A673 (cell line): Measurements from ENCODE around the gene EDAR.

Experiments used
- EZH2 ChIP-seq: fragments of 200-600 bp; sonication (generic); IDR thresholded peaks from 2 replicates; pipeline ENCODE4 v1.6.1; 2017; ENCODE audit warnings: borderline replicate concordance, low read depth, mild to moderate bottlenecking, mixed read lengths, antibody characterized with exemption, low read length; ENCODE audit not compliant: poor library complexity, severe bottlenecking
- TF ChIP-seq, protein P1 (sequence below): fragments of 300-800, 200-600 bp; sonication (generic); conservative IDR thresholded peaks from 2 replicates; pipeline ENCODE4 v1.5.1; 2017; ENCODE audit warnings: low read depth, mild to moderate bottlenecking, antibody characterized with exemption, low read length, moderate library complexity, mixed read lengths

DNA sequence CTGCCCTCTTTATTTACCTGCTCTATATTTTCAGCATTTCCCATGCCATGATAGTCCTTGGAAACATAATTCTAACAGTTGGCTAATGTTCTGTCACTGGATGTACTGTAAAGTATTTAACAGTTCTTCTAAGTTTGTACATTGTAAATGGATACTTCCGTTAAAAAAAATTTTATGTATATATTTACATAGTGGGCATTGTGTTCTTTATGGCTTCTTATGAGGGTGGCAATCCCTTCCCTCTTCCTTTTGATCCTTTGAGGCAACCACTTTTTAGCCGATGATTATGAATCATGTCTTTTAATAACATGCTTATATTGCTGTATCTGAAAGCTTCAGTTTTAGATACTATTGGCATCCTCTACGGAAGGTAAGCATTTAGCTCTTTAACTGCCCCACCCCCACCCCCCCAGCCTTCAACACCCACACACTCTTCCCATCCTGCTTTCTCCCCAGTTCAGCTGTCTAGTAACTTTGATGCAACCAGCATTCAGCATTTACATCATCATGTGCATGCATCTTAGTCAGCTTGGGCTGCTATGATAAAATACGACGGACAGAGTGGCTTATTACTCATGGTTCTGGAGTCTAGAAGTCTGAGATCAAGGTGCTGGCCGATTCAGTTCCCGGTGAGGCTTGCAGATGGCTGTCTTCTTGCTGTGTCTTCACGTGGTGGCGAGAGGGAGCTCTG lies 21.0 kb upstream of the EDAR start:
- no peak for TF ChIP-seq EZH2
- TF ChIP-seq, protein P1, sequence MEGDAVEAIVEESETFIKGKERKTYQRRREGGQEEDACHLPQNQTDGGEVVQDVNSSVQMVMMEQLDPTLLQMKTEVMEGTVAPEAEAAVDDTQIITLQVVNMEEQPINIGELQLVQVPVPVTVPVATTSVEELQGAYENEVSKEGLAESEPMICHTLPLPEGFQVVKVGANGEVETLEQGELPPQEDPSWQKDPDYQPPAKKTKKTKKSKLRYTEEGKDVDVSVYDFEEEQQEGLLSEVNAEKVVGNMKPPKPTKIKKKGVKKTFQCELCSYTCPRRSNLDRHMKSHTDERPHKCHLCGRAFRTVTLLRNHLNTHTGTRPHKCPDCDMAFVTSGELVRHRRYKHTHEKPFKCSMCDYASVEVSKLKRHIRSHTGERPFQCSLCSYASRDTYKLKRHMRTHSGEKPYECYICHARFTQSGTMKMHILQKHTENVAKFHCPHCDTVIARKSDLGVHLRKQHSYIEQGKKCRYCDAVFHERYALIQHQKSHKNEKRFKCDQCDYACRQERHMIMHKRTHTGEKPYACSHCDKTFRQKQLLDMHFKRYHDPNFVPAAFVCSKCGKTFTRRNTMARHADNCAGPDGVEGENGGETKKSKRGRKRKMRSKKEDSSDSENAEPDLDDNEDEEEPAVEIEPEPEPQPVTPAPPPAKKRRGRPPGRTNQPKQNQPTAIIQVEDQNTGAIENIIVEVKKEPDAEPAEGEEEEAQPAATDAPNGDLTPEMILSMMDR: no peak
